ENCODE results near the gene RRAGD. TPM values are rescaled to one million over a fixed set of nuclear protein-coding genes. Genes with fewer than 3 reads are reported as not detected.
A peak's percentile ranks its signal among the peaks of the same experiment; 100 is the strongest.
"Not testable (repeated sequence)": the region's sequence is repeated elsewhere in the genome, so short reads cannot be mapped to it uniquely, and the experiment has no call there.

RRAGD gene
- total RNA-seq, 1 donor from 2014 or later = 19.8 TPM

- DNase-seq (ENCODE audit: low spot score) = peak; percentile 14
Measured at GRCh38 chr6:89411145-89412070, 665 bp downstream of the RRAGD start.

- no peak for DNase-seq (ENCODE audit: low spot score)
Measured at GRCh38 chr6:89410788-89411144, 1.3 kb downstream of the RRAGD start.

GRCh38 chr6:89410231-89410761 lies 1.8 kb downstream of the RRAGD start:
- no peak for DNase-seq (ENCODE audit: low spot score)

GRCh38 chr6:89409461-89410035 lies 2.5 kb downstream of the RRAGD start:
- no peak for DNase-seq (ENCODE audit: low spot score)

- DNase-seq (ENCODE audit: low spot score) = no peak
Measured at GRCh38 chr6:89406141-89406540, 5.9 kb downstream of the RRAGD start.

- no peak for DNase-seq (ENCODE audit: low spot score)
Measured at GRCh38 chr6:89404512-89404911, 7.6 kb downstream of the RRAGD start.

GRCh38 chr6:89402776-89403175 lies 9.3 kb downstream of the RRAGD start:
- no peak for DNase-seq (ENCODE audit: low spot score)

- no peak for DNase-seq (ENCODE audit: low spot score)
Measured at GRCh38 chr6:89400912-89401399, 11.1 kb downstream of the RRAGD start.

- no peak for DNase-seq (ENCODE audit: low spot score)
Measured at GRCh38 chr6:89400050-89400449, 12.0 kb downstream of the RRAGD start.

GRCh38 chr6:89398762-89399525 lies 13.1 kb downstream of the RRAGD start:
- no peak for DNase-seq (ENCODE audit: low spot score)

GRCh38 chr6:89397884-89398283 lies 14.2 kb downstream of the RRAGD start:
- not testable (repeated sequence) for DNase-seq (ENCODE audit: low spot score)

GRCh38 chr6:89393659-89394058 lies 18.4 kb downstream of the RRAGD start:
- DNase-seq (ENCODE audit: low spot score) = no peak

GRCh38 chr6:89392823-89393222 lies 19.2 kb downstream of the RRAGD start:
- DNase-seq (ENCODE audit: low spot score) = no peak

- DNase-seq (ENCODE audit: low spot score) = no peak
Measured at GRCh38 chr6:89388846-89389245, 23.2 kb downstream of the RRAGD start.

GRCh38 chr6:89387516-89388201 lies 24.4 kb downstream of the RRAGD start:
- DNase-seq (ENCODE audit: low spot score) = no peak

- DNase-seq (ENCODE audit: low spot score) = no peak
Measured at GRCh38 chr6:89386917-89387491, 25.1 kb downstream of the RRAGD start.

GRCh38 chr6:89385846-89386245 lies 26.2 kb downstream of the RRAGD start:
- no peak for DNase-seq (ENCODE audit: low spot score)

- no peak for DNase-seq (ENCODE audit: low spot score)
Measured at GRCh38 chr6:89385156-89385667, 26.9 kb downstream of the RRAGD start.

- no peak for DNase-seq (ENCODE audit: low spot score)
Measured at GRCh38 chr6:89381031-89381430, 31.0 kb downstream of the RRAGD start.

- no peak for DNase-seq (ENCODE audit: low spot score)
Measured at GRCh38 chr6:89379281-89379680, 32.8 kb downstream of the RRAGD start.

GRCh38 chr6:89378628-89379027 lies 33.4 kb downstream of the RRAGD start:
- DNase-seq (ENCODE audit: low spot score) = no peak

Data from mucosa of gallbladder (tissue), 1 donor.